ENCODE results near the gene STUB1.
A peak's percentile ranks its signal among the peaks of the same experiment; 100 is the strongest.
"Not testable (repeated sequence)": the region's sequence is repeated elsewhere in the genome, so short reads cannot be mapped to it uniquely, and the experiment has no call there.

Gene STUB1

DNA sequence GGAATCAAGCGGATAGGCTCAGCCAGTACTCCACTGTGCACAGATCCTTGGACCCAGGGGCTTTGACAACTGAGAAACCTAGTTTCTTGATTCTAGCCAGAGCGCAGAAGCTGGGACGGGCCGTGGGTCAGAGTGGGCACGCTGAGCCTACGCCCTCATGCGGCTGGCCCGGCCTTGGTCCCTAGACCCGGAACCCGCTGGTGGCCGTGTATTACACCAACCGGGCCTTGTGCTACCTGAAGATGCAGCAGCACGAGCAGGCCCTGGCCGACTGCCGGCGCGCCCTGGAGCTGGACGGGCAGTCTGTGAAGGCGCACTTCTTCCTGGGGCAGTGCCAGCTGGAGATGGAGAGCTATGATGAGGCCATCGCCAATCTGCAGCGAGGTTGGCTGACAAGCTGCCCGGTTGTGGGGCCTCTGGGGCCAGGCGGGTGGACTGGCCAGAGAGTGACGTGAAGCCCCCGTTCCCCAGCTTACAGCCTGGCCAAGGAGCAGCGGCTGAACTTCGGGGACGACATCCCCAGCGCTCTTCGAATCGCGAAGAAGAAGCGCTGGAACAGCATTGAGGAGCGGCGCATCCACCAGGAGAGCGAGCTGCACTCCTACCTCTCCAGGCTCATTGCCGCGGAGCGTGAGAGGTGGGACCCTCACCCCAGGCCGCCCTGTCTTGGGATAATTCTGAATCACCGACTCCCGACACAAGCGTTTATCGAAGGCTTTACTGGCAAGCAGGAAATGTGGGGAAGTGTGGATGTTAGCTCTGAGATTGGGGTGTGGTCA is 946 bp downstream of the STUB1 start:
- DNase-seq = no peak

DNA sequence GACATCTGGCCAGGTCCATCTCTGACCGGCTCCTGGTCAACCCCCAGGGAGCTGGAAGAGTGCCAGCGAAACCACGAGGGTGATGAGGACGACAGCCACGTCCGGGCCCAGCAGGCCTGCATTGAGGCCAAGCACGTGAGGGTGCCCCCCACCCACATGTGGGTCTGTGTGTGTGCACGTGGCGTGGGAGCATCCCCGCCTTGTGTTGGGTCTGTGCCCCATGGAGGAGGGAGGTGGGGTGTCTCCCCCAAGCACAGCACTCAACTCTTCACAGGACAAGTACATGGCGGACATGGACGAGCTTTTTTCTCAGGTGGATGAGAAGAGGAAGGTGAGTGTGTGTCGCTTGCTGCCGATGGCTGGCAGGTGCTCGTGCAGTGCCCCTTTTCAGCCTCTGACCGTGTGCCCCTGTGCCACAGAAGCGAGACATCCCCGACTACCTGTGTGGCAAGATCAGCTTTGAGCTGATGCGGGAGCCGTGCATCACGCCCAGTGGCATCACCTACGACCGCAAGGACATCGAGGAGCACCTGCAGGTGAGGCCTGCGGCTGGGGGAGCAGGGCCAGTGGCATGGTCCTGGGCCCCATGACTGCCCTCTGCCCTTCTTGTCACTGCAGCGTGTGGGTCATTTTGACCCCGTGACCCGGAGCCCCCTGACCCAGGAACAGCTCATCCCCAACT is 1.7 kb downstream of the STUB1 start:
- no peak for DNase-seq

DNA sequence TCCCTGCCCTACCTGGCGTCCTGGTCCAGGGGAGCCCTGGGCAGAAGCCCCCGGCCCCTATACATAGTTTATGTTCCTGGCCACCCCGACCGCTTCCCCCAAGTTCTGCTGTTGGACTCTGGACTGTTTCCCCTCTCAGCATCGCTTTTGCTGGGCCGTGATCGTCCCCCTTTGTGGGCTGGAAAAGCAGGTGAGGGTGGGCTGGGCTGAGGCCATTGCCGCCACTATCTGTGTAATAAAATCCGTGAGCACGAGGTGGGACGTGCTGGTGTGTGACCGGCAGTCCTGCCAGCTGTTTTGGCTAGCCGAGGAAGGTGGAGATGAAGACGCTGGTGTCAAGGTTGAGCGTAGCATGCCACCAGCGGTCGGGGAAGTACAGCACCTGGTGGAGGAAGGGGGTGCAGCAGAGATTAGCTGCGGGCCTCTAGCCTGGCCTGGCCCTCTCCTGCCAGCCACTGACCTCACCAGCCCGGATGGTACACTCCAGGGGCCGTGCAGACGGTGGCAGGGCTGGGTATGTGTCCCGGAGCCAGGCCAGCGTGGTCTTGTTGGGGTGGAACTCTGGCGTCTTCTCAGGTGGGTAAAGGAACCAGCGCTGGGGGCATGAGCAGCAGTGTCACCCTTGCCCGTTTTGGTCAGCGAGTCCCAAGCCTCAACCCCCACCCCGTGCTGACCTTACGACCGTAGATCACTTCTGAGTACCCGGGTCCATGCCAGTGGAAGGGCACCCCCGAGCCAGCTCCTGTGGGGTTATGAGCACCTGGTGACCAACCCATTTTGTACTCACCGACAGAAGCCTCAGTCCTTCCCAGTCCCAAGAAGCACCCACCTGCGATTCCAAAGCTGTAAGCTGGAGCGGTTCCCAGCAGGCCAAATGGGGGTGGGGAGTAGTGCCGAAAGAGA is 2.5 kb downstream of the STUB1 start:
- DNase-seq = no peak

DNA sequence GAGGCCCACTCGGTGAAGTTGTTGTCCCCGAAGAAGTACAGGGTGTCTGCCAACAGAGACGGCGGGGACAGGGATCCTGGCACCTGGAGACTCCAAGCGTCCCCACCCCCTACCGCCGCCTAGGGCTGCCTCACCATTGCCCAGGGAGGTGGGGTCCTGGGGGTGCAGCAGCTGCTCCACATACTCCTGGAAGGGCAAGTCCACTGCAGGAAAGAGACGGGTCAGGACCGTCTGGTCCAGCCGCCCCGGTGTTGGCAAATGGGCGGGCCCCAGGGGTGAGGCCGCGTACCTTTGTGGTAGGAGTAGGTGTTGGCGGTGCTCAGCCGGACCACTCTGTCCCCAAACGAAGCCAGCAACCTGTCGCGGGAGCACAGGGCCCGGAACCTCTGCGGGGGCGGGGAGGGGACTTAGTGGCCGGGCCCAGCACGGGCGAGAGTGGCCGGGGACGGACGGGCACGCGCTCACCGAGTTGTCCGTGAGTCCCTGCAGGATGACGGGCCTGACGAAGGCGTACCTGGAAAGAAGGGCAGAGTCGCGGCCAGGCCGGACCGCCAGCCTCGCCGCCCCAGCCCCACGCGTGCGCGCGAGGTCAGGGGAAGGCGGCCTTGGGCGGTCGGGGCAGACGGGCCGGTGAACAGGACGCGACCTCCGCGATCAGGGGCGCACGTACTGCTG is 3.3 kb downstream of the STUB1 start:
- DNase-seq = no peak

DNA sequence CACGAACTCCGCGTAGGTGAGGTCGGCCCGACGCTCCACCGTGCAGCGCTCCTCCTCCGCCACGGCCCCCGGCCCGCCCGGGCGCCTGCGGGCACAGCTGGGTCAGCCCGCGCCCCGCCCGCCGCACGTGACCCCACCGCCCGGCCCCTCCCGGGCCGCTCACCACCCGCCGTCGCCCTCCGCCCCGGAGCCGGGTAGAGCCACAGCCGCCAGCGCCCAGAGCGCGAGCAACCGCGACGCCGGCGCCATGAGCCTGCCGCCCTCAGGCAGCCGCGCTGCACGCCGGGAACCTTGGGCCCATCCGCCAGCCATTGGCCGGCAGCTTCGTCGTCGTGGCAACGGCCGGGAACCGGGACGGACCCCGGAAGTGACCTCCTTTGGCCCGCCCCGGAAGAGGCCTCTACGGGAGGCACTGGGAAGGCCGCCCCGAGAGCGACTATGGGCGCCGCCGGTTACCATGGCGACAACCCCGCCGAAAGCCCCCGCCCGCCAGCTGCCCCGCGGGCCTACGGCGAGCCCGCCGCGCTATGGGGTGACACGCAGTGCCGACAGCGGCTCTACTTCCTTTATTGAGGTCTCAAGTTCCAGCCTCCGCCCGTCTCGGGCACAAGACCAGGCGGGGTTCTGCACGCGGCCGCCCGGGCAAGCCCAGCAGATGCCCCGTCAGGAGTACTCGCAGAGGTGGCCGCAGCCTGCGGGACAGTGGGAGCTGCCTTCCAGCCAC is 4.0 kb downstream of the STUB1 start, which contains the start of gene JMJD8:
JMJD8 (minus strand) TSS at position 264 of the 724 bp plus-strand sequence; CDS start at position 249, 15 bp downstream.
- DNase-seq = peak; percentile 89 to 93

DNA sequence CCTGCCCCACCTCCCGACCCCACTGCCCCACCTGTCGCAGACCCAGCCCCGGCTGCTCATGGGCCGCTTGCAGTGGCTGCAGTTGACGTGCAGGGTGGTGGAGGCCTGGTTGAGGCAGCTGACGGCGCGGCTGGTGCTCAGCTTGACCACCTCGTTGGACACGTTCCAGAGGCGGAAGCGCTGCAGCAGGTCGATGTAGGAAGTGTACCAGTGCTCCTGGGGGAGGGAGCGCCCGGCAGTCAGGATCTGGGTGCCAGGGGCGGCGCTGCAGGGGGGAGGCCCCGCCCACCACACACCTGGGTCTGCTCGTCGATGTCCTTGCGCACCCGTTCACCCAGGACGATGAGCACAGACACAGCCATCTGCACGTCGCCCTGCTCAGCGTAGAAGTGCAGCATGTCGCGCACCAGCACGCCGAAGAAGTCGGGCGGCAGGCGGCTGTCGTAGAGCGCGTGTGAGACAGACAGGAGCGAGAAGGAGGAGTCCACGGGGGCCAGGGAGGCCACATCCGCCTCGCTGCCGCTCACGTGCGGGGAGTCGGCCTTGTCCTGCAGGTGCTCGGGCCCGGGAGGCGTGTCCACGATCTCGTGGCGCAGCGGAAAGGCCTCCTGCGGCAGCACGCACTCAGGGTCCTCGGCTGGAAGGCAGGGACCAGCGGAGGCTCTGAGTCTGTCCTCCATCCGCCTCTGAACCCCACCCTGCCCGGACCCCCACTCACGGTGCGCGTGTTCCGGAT is 4.9 kb downstream of the STUB1 start:
- no peak for DNase-seq

DNA sequence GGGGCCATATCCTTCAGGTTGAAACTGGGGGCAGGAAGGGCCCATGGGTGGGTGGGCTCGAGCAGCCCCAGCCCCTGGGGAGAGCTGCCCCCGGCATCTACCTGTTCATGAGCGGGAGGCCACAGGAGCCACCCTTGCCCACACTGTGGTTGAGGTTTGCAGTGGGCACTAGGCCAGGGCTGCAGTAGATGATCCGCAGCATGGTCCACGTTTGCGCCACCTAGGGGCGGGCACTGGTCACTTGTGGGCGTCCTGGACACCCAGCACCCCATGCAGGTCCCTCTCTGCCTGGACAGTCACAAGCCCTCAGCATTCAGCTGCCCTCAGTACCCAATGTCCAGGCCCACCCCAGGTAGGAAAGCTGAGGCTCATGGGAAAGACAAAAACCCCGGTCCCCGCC is 5.8 kb downstream of the STUB1 start:
- no peak for DNase-seq

DNA sequence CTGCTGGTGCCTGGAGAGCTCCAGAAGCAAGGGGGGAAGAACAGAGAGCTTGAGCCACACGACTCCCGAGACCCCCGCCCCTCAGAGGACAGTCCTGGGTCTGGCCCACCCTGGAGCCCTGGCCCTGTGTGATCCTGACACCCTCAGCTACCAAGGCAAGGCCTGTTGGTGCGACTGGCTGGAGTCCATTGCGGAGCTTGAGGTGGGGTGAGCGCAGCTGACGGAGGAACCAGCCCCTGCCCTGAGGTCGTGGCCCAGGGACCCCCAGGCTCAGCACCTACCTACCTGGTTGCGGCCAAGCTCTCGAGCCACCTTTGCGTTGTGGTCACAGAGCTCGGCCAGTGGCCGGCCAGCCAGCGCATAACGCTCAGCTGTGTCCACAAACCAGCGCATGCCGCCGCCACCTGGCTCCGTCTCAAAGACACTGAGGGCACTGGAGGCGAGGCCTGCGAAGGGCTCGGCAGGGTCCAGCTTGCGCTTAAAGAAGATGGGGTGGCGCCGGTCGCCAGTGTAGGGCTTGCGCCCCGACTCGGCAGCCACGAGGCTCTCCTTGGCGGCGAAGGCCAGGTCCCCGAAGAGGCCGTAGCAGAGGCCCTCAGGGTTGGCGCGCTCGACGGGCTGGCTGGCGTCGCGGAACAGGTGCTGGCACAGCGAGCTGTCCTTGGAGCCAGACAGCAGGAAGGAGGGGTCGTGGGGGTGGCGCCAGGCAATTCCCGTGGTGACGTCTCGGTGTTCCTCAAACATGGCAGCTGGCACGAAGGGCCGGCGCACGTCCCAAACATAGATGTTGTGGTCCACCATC is 6.5 kb downstream of the STUB1 start:
- no peak for DNase-seq

DNA sequence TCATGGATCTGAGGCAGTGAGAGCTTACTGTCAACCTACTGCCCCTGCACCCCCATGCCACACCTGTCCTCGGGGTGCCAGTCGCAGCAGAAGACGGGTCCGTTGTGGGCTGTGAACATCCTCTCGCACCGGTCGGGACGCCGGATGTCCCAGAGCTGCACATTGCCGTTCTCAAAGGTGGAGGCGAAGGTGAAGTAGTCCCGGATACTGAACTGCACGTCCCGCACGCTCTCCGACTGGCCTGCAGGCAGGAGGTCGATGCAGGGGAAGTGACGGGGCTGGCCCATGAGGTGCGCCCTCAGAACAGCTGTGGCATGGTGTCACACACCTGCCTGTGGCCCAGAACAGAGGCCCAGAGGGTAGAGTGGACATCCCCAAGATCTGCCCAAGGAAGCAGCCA is 7.3 kb downstream of the STUB1 start:
- DNase-seq = no peak

DNA sequence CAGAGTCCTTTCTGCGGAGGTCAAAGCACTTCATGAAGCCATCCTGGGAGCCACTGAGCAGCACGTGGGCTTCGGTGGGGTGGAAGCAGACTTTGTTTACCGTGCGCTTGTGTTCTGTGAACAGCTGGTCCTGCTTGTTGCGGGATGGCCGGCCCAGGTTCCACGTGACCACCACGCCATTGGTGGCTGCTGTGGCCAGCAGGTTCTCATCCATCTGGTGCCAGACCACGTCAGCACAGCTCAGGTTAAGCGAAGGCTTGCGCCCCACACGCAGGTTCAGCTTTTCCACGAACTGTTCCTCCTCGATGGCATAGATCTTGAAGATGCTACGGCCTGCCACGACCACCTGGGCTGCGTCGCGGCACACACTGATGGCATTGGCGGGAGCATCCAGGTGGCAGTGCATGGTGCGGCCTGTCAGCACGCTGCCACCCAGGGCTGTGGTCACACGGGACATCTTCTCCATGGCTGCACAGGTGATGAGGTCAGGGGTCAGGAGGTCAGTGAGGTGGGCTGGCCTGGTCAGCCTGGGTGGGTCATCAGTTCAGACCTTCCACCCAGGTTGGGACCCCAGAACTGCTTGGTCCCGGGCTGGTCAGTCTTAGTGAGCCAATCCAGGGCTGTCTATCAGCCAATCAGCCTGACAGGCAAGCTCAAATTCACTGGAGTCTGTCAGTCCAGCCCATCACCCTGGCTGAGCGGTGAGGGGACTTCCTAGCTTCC is 9.1 kb downstream of the STUB1 start:
- DNase-seq = no peak

DNA sequence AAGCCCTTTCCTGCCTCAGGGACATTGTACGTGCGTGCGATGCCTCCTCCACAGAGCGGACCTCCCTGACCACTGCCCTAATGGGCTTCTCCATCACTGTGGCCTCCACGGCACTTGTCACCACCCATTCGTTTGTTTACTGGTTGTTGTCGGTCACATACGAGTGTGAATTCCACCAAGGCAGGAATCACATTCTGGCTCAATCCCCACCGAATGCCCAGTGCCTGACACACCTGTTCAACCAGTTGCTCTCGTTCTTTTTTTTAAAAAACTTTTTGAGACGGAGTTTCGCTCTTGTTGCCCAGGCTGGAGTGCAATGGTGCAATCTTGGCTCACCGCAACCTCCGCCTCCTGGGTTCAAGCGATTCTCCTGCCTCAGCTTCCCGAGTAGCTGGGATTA is 11.0 kb downstream of the STUB1 start:
- not testable (repeated sequence) for DNase-seq

DNA sequence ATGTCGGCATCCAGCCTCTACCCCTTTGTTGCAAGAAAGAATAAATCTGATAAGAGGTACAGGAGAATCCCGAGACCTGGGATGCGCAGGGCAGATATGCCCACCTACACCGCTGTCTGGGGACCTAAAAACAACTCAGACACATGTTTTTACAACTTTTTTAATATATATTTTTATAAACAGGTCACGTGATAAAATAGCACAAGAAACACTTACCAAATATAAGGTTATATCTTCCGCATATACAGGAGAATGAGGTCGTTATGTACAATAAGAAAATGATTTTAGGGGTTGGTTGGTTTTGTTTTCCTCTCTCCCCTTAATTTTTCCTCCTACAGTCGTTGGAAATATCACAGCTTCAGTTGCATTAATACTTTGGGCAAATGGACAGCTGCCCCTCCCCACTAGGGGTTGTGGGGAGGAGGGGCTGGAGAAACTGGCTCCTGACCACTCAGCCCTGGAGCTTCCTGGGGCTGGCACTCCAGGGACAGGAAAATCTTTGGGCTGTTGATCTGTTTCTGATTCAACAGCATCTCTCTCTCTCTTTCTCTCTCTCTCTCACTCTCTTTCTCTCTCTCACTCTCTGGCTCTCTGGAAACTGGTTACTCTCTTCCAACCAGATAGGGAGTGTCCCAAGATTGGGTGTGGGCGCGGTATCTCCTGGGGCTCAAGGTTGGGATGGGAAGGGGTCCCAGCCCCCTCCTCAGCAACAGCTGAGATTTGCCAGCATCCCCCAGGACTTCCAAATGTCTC is 12.3 kb downstream of the STUB1 start:
- no peak for DNase-seq

DNA sequence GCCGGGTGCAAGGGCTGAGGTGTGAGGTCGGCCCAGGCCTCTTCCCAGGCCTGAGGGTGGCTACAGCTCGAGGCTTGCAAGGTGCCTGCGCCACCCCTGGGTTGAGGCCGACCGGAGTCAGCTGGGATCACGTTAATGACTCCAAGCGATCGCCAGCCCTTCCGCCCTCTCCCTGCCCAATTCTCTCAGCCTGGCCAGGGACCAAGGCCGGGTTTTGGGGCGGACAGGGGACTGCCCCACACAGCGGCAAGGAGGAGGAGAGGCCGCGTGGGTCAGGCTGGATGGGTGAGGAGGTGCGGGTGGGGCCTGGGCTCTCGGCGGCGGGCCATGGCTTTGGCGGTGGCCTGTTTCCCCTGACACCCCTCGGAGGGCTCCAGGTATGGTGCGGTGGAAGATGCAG is 13.2 kb downstream of the STUB1 start:
- DNase-seq = no peak

DNA sequence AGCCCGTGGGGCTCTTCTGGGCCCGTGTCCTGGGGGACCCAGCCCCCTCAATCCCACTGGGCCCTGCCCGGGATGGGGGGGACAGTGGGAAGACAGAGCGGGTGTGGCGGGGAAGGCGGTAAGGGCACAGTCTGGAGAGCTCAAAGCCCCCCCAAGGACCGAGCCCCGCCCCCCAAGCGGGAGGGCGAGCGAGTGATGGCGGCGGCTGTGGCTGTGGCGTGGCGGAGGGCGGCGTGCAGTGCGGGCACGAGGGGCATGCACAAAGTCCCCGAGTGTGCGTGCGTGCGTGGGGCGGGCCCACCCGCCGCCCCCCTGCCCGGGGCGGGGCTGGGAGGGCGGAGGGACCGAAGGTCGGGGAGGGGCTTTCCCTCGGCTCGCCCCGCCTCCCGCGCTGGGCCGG is 13.6 kb downstream of the STUB1 start:
- no peak for DNase-seq

DNA sequence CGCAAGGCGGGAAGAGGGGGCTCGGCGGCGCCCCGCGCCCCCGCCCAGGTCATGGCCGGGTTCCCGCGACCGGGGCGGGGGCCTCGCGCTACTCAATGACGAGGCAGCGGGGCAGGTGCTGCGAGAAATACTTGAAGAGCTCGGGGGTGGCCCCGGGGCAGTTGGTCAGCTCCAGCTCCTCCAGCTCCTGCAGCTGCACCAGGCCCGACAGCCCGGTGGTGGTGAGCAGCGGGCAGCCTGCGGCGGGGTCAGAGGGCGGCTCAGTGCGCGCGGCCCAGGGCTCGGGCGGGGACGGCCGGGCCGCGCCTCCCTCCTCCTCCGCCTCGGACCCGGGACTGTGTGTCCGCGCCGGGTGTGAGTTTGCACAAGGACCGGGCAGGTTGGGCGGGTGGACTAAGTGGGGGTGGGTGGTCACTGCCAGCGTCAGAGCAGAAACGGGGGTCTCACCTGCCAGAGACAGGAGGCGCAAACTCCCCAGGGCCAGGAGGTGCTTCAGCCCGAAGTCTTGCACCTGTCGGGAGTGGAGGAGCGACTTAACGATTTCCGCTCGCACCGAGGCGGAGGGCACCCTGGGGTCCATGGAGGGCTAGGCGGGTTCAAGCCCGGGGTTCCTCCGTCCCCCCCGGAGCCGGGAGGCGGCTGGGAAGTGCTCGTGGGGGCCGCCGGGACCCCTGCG is 14.1 kb downstream of the STUB1 start:
- no peak for DNase-seq

DNA sequence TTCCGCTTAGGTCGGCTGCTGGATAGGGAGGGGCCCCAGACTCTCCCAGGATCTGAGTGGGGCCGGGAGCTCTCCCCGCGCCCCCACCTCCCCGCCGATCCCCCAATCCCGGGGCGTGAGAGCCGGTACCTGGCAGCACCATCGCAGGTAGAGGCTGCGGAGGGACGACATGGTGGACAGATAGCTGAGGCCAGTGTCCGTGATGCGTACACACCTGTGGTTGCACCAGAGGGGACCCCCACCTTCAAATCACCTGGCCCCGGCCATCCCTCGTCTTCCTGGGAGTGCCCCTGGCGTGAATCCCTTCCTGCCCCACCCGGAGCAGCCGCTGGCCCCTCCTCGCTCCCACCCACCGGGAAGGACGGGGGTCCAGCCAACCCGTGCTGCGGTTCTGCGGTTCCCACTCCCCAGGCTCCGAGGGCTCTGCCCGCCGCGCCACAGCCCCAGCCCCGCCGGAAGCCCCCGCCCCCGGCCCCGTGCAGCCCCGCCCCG is 14.7 kb downstream of the STUB1 start:
- DNase-seq = no peak

DNA sequence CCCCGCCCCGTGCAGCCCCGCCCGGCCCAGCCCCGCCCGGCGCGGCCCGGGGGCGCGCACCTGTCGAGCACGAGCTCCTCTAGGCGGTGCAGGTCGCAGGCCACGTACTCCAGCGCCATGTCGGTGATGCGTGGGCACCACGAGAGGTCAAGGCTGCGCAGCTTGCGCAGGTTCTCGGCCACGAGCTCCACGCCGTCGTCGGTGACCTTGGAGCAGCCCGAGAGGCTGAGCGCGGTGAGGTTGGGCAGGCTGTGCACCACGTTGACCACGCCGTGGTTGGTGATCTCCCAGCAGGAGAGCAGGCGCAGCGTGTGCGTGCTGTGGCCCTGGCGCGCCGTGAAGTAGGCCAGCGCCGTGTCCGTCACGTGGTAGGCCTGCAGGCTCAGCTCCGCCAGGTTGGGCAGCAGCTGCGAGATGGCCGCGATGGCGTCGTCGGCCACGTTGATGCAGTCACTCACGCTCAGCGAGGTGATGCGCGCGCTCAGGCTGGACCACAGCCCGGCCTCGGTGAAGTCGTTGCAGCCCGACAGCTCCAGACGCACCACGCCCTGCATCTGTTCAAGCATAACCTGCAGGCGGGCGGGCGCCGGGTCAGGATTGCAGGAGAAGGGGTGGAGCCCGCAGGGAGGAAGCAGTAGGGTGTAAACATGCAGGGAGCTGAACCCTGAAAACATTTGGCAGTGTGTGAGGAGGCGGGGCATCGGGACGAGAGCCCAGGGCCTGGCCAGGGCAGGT is 15.3 kb downstream of the STUB1 start:
- no peak for DNase-seq

All from hippocampal formation (tissue), 2 donors.